Heart right ventricle (tissue), 16 donors: ENCODE data around the gene CDC20B. TPM values are rescaled to one million over a fixed set of nuclear protein-coding genes. Genes with fewer than 3 reads are reported as not detected.

Experiments
- ATAC-seq, 8 donors: fragments of 200-7000 bp; cut with Tn5 transposase; one replicate each; pipeline ENCODE4 v1.9.1; 2020; ENCODE audit warnings: mild to moderate bottlenecking in 8 of 8, moderate library complexity in 8 of 8, moderate number of reproducible peaks in 1 of 8
- DNase-seq, 2 donors: peaks; one replicate each; pipeline ENCODE4 v3.0.0-alpha.2; 2020
- H3K27ac ChIP-seq, 10 donors: fragments of 200-600 bp; sonication (generic) in 2 of 10; one replicate each; pipeline versions ENCODE4 v1.5.0 to v1.8.0; 2020 to 2022; ENCODE audit warnings: mild to moderate bottlenecking in 3 of 10
- H3K27me3 ChIP-seq, 7 donors: fragments of 200-600 bp; one replicate each; pipeline ENCODE4 v1.8.0; 2021 to 2022; ENCODE audit warnings: mild to moderate bottlenecking in 2 of 7
- H3K36me3 ChIP-seq, 9 donors: fragments of 200-600 bp; sonication (generic) in 1 of 9; one replicate each; pipeline versions ENCODE4 v1.5.0 to v1.8.0; 2020 to 2022; ENCODE audit warnings: mild to moderate bottlenecking in 2 of 9
- H3K4me1 ChIP-seq, 9 donors: fragments of 200-600 bp; sonication (generic) in 1 of 9; one replicate each; pipeline versions ENCODE4 v1.5.0 to v1.8.0; 2020 to 2022; ENCODE audit warnings: mild to moderate bottlenecking in 4 of 9
- H3K4me3 ChIP-seq, 10 donors: fragments of 200-600 bp; sonication (generic) in 2 of 10; one replicate each; pipeline versions ENCODE4 v1.5.0 to v1.8.0; 2020 to 2022; ENCODE audit warnings: mild to moderate bottlenecking in 7 of 10, moderate library complexity in 2 of 10
- H3K9me3 ChIP-seq, 11 donors: fragments of 200-600 bp in 10 of 11; sonication (generic) in 2 of 11; one replicate each; pipeline versions ENCODE4 v1.5.0 to v1.8.0; 2013 to 2022; ENCODE audit warnings: mild to moderate bottlenecking in 2 of 11, control low read depth in 1 of 11, moderate library complexity in 1 of 11
- WGBS, 2 donors: extraction: QIAGEN DNeasy Blood & Tissue Kit; methylation state at CpG; one replicate each; pipeline ENCODE4 v1.1.7; 2013; ENCODE audit warnings: inconsistent platforms in 1 of 2; 5-methylcytosine and 5-hydroxymethylcytosine counted together
- intact Hi-C, 10 donors: fragments of 100-400 bp; cut with DNase I; formaldehyde crosslinking; loops; one replicate each; pipeline versions ENCODE4 v1.11.1 to v1.14.2; 2022
- polyA plus RNA-seq, 2 donors: library from polyadenylated mRNA; stranded (reverse); fragments of 200-250 nt; gene quantifications; one replicate each; pipeline ENCODE4 v1.2.3, GENCODE V29; 2013
- total RNA-seq, 10 donors: library from RNA; stranded (reverse); fragmentation: NEBNext Ultra II Directional in 3 of 10; extraction: Animal tissue kit (Norgen Biotek cat#: 25700) in 3 of 10; gene quantifications; one replicate each; pipeline versions ENCODE4 v1.2.1 to v1.2.4, GENCODE V29; 2021 to 2023
- TF ChIP-seq, protein P1 (sequence below), 9 donors: fragments of 200-600 bp; sonication (generic) in 2 of 9; IDR thresholded peaks; one replicate each; pipeline versions ENCODE4 v1.5.0 to v1.8.0; 2021 to 2022; ENCODE audit warnings: antibody characterized with exemption in 9 of 9, mild to moderate bottlenecking in 5 of 9, moderate library complexity in 1 of 9
- donor health status: Arrhythmogenic right ventricular cardiomyopathy.
- donor health status: ischemic (EF 13 %, LVEDD 7.1; RV severe dilation, severe dysfunction).
- donor health status: healthy with polysubstance abuse.
- donor health status: DM: no; HTN: yes; CAD: no.
- donor health status: DM: no; HTN: no; CAD: no.
- donor health status: ischemic (EF 25% LVEDD 6.9; RV normal size, moderate dysfunction).
- donor health status: ischemic (EF 25% LVEDD 5.7; RV mildly dilated, moderate dysfunction).
- donor health status: healthy.
- donor health status: DM: yes; HTN: yes; CAD: no.
- donor health status: Ischemic cardiomyopathy.
- donor health status: ischemic (EF 35%, LVEDD 5.7; RV mildly dilated, moderate dysfunction).
- donor health status: nonischemic (EF 11% LVEDD 7.7; RV severe dilation, severe dysfunction).
- donor health status: DM: yes; HTN: yes; CAD: no.
- donor health status: PGD.
- donor health status: ischemic (EF 29% LVEDD 5.4; RV normal size, mild dysfunction).
- donor health status: nonischemic (EF 23%, LVEDD 6.1; RV moderate dilation, normal function).

Gene CDC20B
- total and polyA plus RNA-seq, 12 donors: not detected

GRCh38 chr5:55172051-55172899 lies 702 bp downstream of the CDC20B start:
- H3K27me3 ChIP-seq: peaks cover 0 to 91% (median 55%) of the 10 kb centered on the region in 7 donors
- 5 to 6% methylated on average over 15 of the region's 15 CpGs for WGBS, 2 donors
- no peaks in the 10 kb centered on the region for H3K9me3 ChIP-seq
- DNase-seq: peak in 1 of 2 donors; percentile 52
- H3K27ac ChIP-seq: no peak overlapping the region
- intact Hi-C loops: loop anchor here in 6 of 10 donors (5.0 to 10.0 kb wide), 5 partner anchors 53 to 533 kb away; partner anchors contain the start of genes MCIDAS (in 2 of the 6) and CCNO (in 1 of the 6)
- H3K4me1 ChIP-seq: peaks cover 12 to 34% (median 28%) of the 10 kb centered on the region in 9 donors
- H3K4me3 ChIP-seq: peak overlapping the region in 9 of 10 donors; percentile 34 to 63 (median 53)
- TF ChIP-seq, protein P1, sequence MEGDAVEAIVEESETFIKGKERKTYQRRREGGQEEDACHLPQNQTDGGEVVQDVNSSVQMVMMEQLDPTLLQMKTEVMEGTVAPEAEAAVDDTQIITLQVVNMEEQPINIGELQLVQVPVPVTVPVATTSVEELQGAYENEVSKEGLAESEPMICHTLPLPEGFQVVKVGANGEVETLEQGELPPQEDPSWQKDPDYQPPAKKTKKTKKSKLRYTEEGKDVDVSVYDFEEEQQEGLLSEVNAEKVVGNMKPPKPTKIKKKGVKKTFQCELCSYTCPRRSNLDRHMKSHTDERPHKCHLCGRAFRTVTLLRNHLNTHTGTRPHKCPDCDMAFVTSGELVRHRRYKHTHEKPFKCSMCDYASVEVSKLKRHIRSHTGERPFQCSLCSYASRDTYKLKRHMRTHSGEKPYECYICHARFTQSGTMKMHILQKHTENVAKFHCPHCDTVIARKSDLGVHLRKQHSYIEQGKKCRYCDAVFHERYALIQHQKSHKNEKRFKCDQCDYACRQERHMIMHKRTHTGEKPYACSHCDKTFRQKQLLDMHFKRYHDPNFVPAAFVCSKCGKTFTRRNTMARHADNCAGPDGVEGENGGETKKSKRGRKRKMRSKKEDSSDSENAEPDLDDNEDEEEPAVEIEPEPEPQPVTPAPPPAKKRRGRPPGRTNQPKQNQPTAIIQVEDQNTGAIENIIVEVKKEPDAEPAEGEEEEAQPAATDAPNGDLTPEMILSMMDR (IDR thresholded peaks at IDR 0.05): peak; percentile 76 to 91 (median 85)
- ATAC-seq: peak; percentile 65 to 94 (median 80)
- no peaks in the 10 kb centered on the region for H3K36me3 ChIP-seq

DNA sequence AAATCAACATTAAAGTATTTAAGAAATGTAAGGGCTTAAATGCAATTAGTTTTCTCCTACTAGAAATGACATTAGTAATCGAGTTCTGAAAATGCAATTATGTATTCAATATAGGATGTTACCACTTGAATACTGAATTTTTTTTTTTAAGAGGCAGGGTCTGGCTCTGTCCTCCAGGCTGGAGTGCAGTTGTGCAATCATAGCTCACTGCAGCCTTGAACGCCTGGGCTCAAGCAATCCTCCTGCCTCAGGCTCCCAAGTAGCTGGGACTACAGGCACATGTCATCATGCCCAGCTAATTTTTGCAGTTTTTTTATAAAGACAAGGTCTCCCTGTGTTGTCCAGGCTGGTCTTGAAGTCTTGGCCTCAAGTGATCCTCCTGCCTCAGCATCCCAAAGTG lies 1.5 kb downstream of the CDC20B start:
- ATAC-seq (no peak), DNase-seq (no peak)
- intact Hi-C loops: loop anchor here in 6 of 10 donors (5.0 to 10.0 kb wide), 5 partner anchors 53 to 533 kb away; partner anchors contain the start of genes MCIDAS (in 2 of the 6) and CCNO (in 1 of the 6)
- Histone ChIP-seq H3K36me3 (peaks cover 0 to 2% (median 0%) of the 10 kb centered on the region in 9 donors), H3K9me3 (no peaks in the 10 kb centered on the region), H3K27ac (no peak overlapping the region), H3K4me3 (no peak overlapping the region), H3K4me1 (peaks cover 12 to 27% (median 24%) of the 10 kb centered on the region in 9 donors), H3K27me3 (peaks cover 0 to 91% (median 47%) of the 10 kb centered on the region in 7 donors)
- TF ChIP-seq, protein P1 (IDR thresholded peaks at IDR 0.05): no peak
- 32 to 34% methylated on average over 2 of the region's 2 CpGs for WGBS, 2 donors

DNA sequence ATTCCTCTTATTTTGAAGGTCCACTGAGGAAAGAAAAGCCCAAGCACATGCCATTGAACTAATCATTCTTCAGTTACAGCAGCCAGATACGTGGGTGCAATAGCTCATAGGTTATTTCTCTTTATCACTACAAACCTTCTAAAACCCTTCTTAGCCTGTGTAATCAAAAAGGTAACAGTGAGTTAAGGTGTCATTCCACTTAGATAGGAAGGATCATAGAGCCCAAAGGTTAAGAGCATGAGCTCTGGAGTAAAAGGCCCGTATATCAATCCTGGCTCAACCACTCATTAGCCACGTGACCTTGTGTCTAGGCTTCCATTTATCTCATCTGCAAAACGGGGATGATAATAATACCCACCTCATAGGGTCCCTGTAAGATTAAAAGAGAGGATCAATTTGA lies 10.3 kb downstream of the CDC20B start:
- Histone ChIP-seq H3K9me3 (no peaks in the 10 kb centered on the region), H3K36me3 (peaks cover 0 to 26% (median 0%) of the 10 kb centered on the region in 9 donors), H3K27ac (no peak overlapping the region), H3K4me1 (peaks cover 0 to 14% (median 5%) of the 10 kb centered on the region in 9 donors), H3K4me3 (no peak overlapping the region), H3K27me3 (peaks cover 0 to 24% (median 0%) of the 10 kb centered on the region in 7 donors)
- ATAC-seq (no peak), DNase-seq (no peak)
- intact Hi-C loops: no loop called here
- TF ChIP-seq, protein P1 (IDR thresholded peaks at IDR 0.05): no peak
- 73 to 75% methylated on average over 4 of the region's 4 CpGs for WGBS, 2 donors

DNA sequence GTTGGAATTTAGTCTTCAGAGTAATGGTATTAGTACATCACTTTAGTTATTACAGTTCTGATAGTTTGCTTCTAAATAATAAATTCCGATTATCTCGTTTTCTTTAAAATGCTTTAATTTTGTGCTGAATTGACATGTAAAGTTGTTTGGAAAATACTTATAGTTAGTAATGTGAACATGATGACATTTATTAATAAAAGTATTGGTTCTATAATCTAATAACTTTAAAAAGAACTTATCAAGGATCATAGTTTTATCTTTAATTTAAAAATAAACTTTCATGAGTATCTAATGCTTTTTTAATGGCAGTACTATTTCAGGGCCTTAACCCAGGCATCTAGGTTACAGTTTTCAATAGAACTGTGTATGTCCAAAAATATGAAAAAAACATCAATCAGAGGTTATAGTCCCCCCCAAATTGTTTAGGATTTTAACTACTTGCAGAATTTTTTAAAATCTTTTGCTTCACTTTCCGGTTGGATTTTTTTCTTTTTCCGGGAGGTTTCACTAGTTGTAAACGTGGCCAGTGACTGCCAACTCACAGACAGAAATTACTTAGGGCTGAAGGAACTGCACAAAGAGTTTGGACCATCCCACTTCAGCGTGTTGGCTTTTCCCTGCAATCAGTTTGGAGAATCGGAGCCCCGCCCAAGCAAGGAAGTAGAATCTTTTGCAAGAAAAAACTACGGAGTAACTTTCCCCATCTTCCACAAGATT lies 12.3 kb downstream of the CDC20B start:
- intact Hi-C loops: no loop called here
- WGBS, 2 donors: 4 to 7% methylated on average over 9 of the region's 9 CpGs
- Histone ChIP-seq H3K4me3 (peak overlapping the region in 9 of 10 donors; percentile 32 to 55 (median 51)), H3K4me1 (peaks cover 0 to 14% (median 5%) of the 10 kb centered on the region in 9 donors), H3K27me3 (peaks cover 0 to 13% (median 3%) of the 10 kb centered on the region in 7 donors), H3K9me3 (no peaks in the 10 kb centered on the region), H3K27ac (peak overlapping the region in 7 of 10 donors; percentile 11 to 81 (median 59)), H3K36me3 (peaks cover 0 to 17% (median 0%) of the 10 kb centered on the region in 9 donors)
- ATAC-seq (peak in 7 of 8 donors; percentile 72 to 88 (median 83)), DNase-seq (peak in 1 of 2 donors; percentile 53)
- TF ChIP-seq, protein P1 (IDR thresholded peaks at IDR 0.05): no peak
